ENCODE data around the gene PTGS2.

- no peak for TF ChIP-seq SP1 (IDR thresholded peaks at IDR 0.05; ENCODE audit: low read depth, low read length)
- TF ChIP-seq MYC (IDR thresholded peaks at IDR 0.05; ENCODE audit: insufficient read depth, insufficient read length, insufficient replicate concordance, low read length, severe bottlenecking) = no peak
- TF ChIP-seq POLR2A (IDR thresholded peaks at IDR 0.05; ENCODE audit: low read depth, low read length) = no peak
- no peak for TF ChIP-seq SMAD1 (IDR thresholded peaks at IDR 0.05; ENCODE audit: low read depth, partially characterized antibody)
- no peak for TF ChIP-seq NFYB (IDR thresholded peaks at IDR 0.05; ENCODE audit: insufficient read depth, low read depth, low read length)
- no peak for TF ChIP-seq E2F4 (IDR thresholded peaks at IDR 0.05; ENCODE audit: low read depth, low read length)
- no peak for TF ChIP-seq REST (IDR thresholded peaks at IDR 0.05; ENCODE audit: low read depth, low read length)
- TF ChIP-seq EGR1 (IDR thresholded peaks at IDR 0.05; ENCODE audit: borderline replicate concordance in 1 of 2, low read depth in 2 of 2, low read length in 2 of 2) = no peak
These were observed 37.1 kb upstream of the PTGS2 start for GRCh38 chr1:186717286-186717685.
